Keratinocyte (primary cell): Measurements from ENCODE around the gene NCAPD3. TPM values are rescaled to one million over a fixed set of nuclear protein-coding genes. Genes with fewer than 3 reads are reported as not detected.

Experiments
- DNase-seq: peaks from one replicate; pipeline ENCODE4 v3.0.0-alpha.2; 2011; ENCODE audit warnings: low read depth, missing footprints, low spot score
- FAIRE-seq: peaks from 2 replicates; lab custom pipeline; 2011; peaks lifted over from hg19 to GRCh38; lab: Jason Lieb, UNC
- H2AFZ ChIP-seq: 2 replicates; pipeline ENCODE4 v1.6.0; 2012; ENCODE audit warnings: low read length, control low read depth, inconsistent platforms; ENCODE audit not compliant: control insufficient read depth
- H3K27ac ChIP-seq: 2 replicates; pipeline ENCODE4 v1.5.1; 2011; ENCODE audit warnings: low read length; ENCODE audit not compliant: control insufficient read depth, insufficient read depth
- H3K27me3 ChIP-seq: 3 replicates; pipeline ENCODE4 v1.6.0; 2011; ENCODE audit warnings: low read length; ENCODE audit not compliant: control insufficient read depth, insufficient read depth; ENCODE audit errors: extremely low read depth
- H3K36me3 ChIP-seq, 2 experiments: 2 replicates in 1 of 2; 3 replicates in 1 of 2; pipeline ENCODE4 v1.5.1; 2011; ENCODE audit warnings: low read length in 2 of 2, mild to moderate bottlenecking in 1 of 2; ENCODE audit not compliant: control insufficient read depth in 2 of 2, insufficient read depth in 2 of 2; ENCODE audit errors: extremely low read depth in 1 of 2
- H3K4me1 ChIP-seq: 3 replicates; pipeline ENCODE4 v1.5.1; 2011; ENCODE audit warnings: low read length; ENCODE audit not compliant: control insufficient read depth, insufficient read depth; ENCODE audit errors: extremely low read depth
- H3K4me2 ChIP-seq: 3 replicates; pipeline ENCODE4 v1.6.0; 2011; ENCODE audit warnings: low read depth, low read length; ENCODE audit not compliant: control insufficient read depth, insufficient read depth; ENCODE audit errors: extremely low read depth
- H3K4me3 ChIP-seq, 3 experiments: fragments of 200-600 bp in 1 of 3; sonication (generic) in 1 of 3; 2 replicates in 2 of 3; 3 replicates in 1 of 3; pipeline ENCODE4 v1.5.1; 2011 to 2016; ENCODE audit warnings: low read length in 3 of 3, mild to moderate bottlenecking in 3 of 3, control low read depth in 2 of 3, inconsistent platforms in 1 of 3, low read depth in 1 of 3, mixed read lengths in 1 of 3, mixed run types in 1 of 3, moderate library complexity in 1 of 3; ENCODE audit not compliant: control insufficient read depth in 2 of 3, insufficient read depth in 2 of 3; ENCODE audit errors: extremely low read depth in 1 of 3
- H3K79me2 ChIP-seq: 2 replicates; pipeline ENCODE4 v1.6.0; 2012; ENCODE audit warnings: low read length; ENCODE audit not compliant: control insufficient read depth, insufficient read depth
- H3K9ac ChIP-seq: 3 replicates; pipeline ENCODE4 v1.6.0; 2011; ENCODE audit warnings: low read length; ENCODE audit not compliant: control insufficient read depth, insufficient read depth; ENCODE audit errors: extremely low read depth
- H3K9me1 ChIP-seq: 3 replicates; pipeline ENCODE4 v1.6.0; 2011; ENCODE audit warnings: low read length; ENCODE audit not compliant: control insufficient read depth, insufficient read depth; ENCODE audit errors: extremely low read depth
- H3K9me3 ChIP-seq: 2 replicates; pipeline ENCODE4 v1.5.1; 2012; ENCODE audit warnings: low read depth, low read length; ENCODE audit not compliant: control insufficient read depth
- H4K20me1 ChIP-seq: 3 replicates; pipeline ENCODE4 v1.6.0; 2011; ENCODE audit warnings: low read length; ENCODE audit not compliant: control insufficient read depth, insufficient read depth; ENCODE audit errors: extremely low read depth
- CTCF ChIP-seq, 3 experiments: IDR thresholded peaks in 1 of 3; conservative IDR thresholded peaks in 1 of 3; optimal IDR thresholded peaks in 1 of 3; 2 replicates in 2 of 3; 3 replicates in 1 of 3; pipeline versions ENCODE3 to v1.5.1; 2011; ENCODE audit warnings: low read length in 3 of 3, mild to moderate bottlenecking in 3 of 3, moderate library complexity in 2 of 3, control low read depth in 1 of 3, inconsistent platforms in 1 of 3; ENCODE audit not compliant: insufficient read depth in 2 of 3; ENCODE audit errors: extremely low read depth in 1 of 3
- EZH2 ChIP-seq: IDR thresholded peaks from one replicate; pipeline ENCODE4 v1.6.1; 2012; ENCODE audit warnings: inconsistent platforms, mild to moderate bottlenecking, low read length, moderate library complexity
- dilution Hi-C: fragments of 300-500 bp; cut with MboI; formaldehyde crosslinking; loops from one replicate; pipeline ENCODE4 v1.7.0; 2020; ENCODE audit warnings: low sequenced_read_pairs; ENCODE audit not compliant: extremely low pct_ligation_motif_present
- polyA plus RNA-seq, 5 experiments: library from polyadenylated mRNA; depleted of rRNA in 3 of 5; stranded (reverse) in 3 of 5; stranded (forward) in 1 of 5; unstranded in 1 of 5; fragments of >200 nt; gene quantifications; 1 replicate in 1 of 5; 2 replicates in 3 of 5; 3 replicates in 1 of 5; pipeline versions ENCODE4 v1.2.1 to v1.2.3, GENCODE V29; 2011 to 2012; ENCODE audit warnings: missing spikeins in 2 of 5, low read depth in 1 of 5, low replicate concordance in 1 of 5

Gene NCAPD3
- polyA plus RNA-seq, 1 donor (not counting 4 experiments of a cell fraction or from before 2014, with no cell fraction given) = 23.0 TPM

DNA sequence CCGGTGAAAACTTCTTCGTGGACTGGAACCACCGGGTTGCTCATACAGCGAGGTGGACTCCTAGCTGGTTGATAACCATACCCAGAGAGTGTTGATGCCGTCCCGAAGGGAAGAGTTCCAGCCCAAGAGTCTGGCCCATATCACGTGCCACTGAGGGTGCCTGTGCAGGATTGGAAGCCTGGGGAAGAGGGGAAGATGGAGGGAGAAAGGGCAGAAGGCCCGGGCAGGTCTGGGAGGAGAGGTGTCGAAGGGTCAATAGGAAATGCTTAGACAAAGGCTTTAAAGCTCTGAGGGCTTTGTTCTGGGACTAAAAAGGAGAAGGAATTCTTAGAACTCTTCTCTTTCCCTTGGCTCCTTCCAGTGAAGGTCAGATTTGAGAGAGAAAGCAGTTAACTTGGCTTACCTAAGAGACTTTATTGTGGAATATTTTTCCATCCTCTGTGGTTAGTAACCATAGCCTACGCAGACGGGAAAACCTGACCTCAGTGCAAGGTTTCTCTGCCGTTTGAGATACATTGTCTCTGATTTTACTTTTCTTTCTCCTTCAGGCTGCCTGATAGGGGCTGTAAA lies 84.4 kb downstream of the NCAPD3 start:
- dilution Hi-C loops = no loop called here
- Histone ChIP-seq H3K4me2 (no peak overlapping the region), H3K79me2 (no peaks in the 10 kb centered on the region), H3K27ac (no peak overlapping the region), H3K9ac (no peak overlapping the region), H3K9me3 (no peaks in the 10 kb centered on the region), H3K4me3 (no peak overlapping the region), H4K20me1 (no peaks in the 10 kb centered on the region), H3K9me1 (no peaks in the 10 kb centered on the region), H3K27me3 (no peaks in the 10 kb centered on the region), H3K4me1 (no peaks in the 10 kb centered on the region), H2AFZ (no peak overlapping the region), H3K36me3 (no peaks in the 10 kb centered on the region)
- no peak for FAIRE-seq
- no peak for DNase-seq
- no peak for TF ChIP-seq CTCF (optimal IDR thresholded peaks at IDR 0.05 in 1 of 3, IDR thresholded peaks at IDR 0.05 in 1 of 3, conservative IDR thresholded peaks at IDR 0.05 in 1 of 3; ENCODE audit: extremely low read depth in 1 of 3, insufficient read depth in 2 of 3, low read length in 3 of 3)
- TF ChIP-seq EZH2 = no peak

DNA sequence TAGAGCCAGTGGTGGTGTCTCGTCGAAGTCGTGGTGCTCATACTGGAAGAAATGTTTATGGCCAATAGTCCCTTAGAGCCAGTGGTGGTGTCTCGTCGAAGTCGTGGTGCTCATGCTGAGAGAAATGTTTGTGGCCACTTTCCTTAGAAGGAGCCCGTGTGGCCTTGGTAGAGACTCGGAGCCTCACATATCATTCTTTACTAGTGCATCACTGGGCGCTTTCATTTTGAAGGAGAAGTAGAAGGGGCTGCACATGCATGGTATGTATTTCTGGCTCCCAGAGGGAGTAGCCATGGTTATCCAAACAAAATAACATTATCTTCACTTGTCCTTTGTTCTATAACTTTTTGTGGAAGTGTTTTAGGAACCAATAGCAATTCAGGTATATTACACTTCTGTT lies 85.4 kb downstream of the NCAPD3 start:
- no peak for TF ChIP-seq CTCF (optimal IDR thresholded peaks at IDR 0.05 in 1 of 3, IDR thresholded peaks at IDR 0.05 in 1 of 3, conservative IDR thresholded peaks at IDR 0.05 in 1 of 3; ENCODE audit: extremely low read depth in 1 of 3, insufficient read depth in 2 of 3, low read length in 3 of 3)
- TF ChIP-seq EZH2 = no peak
- H2AFZ ChIP-seq = no peak overlapping the region
- no peak overlapping the region for H3K27ac ChIP-seq
- DNase-seq (no peak), FAIRE-seq (no peak)
- no peaks in the 10 kb centered on the region for H4K20me1 ChIP-seq
- no peaks in the 10 kb centered on the region for H3K9me1 ChIP-seq
- H3K36me3 ChIP-seq = no peaks in the 10 kb centered on the region
- H3K4me1 ChIP-seq = no peaks in the 10 kb centered on the region
- no peaks in the 10 kb centered on the region for H3K27me3 ChIP-seq
- no peaks in the 10 kb centered on the region for H3K79me2 ChIP-seq
- no peak overlapping the region for H3K4me2 ChIP-seq
- no peaks in the 10 kb centered on the region for H3K9me3 ChIP-seq
- dilution Hi-C loops = no loop called here
- H3K4me3 ChIP-seq = no peak overlapping the region
- no peak overlapping the region for H3K9ac ChIP-seq
